ENCODE results near the gene ITFG1.
A peak's percentile ranks its signal among the peaks of the same experiment; 100 is the strongest.

ITFG1 gene

DNA sequence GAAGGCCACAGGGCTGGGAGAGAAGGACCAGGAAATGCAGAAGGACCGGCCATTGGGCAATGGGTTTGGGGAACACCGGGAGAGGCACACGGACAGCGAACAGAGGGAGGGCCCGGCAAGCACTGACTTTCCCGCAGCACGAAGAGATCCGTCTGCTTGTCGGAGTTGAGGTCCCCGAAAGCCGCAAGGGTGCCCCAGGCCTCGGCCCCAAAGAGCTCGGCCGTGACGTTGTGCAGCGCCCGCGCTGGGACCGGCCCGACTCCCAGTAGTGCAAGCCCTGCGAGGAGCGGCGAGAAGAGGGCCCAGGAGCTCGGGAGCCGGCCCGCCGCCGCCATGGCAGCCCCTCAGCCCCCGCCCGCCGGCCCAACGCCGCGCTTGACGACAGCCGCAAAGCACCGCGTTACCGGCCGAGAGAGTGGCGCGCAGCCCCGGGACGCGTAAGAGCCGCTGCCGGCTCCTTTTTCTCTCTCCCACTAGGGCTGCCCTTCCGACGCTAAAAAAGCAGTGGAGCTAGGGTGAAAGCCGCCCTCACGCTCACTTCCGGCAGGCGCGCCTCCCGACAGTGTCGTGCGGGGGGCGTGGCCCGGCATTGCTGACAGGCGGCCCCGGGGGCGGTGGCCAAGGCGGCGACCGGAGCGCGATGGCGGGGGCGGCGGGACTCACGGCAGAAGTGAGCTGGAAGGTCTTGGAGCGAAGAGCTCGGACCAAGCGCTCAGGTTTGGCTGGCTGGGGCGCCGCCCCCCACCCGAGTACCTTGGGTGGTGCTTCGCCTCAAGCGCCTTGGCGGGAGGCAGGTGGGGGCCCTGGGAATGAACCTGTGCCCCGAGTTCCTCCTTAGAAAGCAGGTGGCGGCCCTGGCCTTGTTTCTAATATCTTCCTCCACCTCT is at the start of gene ITFG1, which contains the start of gene PHKB:
TSS of gene ITFG1 (minus strand) at position 353 of the 887 bp plus-strand sequence. CDS start at position 335, 18 bp downstream.
TSS of gene PHKB (plus strand) at position 621 of the 887 bp plus-strand sequence. CDS start at position 641, 20 bp downstream.
- peak; percentile 92 for DNase-seq (ENCODE audit: low spot score)

GRCh38 chr16:47507701-47508100 is 46.8 kb upstream of the ITFG1 start:
- DNase-seq (ENCODE audit: low spot score), result no peak

- no peak for DNase-seq (ENCODE audit: low spot score)
Observed at GRCh38 chr16:47506800-47507199, 45.9 kb upstream of the ITFG1 start.

DNA sequence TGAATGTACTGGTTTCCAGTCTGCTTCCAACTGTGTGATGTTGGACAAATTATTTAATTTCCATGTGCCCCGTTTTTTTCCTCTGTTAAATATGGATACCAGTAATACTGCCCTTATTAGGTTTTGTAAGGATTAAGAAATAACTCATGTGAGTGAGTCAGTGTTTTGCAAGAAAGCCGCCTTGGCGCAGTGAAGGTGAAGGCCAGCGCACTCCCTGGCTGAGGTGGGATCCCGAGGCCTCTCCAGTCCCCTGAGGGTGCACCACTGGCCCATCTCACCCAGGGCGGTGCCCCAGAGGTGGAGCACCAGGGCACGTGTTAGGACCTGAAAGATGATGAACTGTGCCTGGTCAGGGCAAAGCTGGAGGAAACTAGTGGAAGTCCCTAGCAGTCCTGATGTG is 43.7 kb upstream of the ITFG1 start:
- no peak for DNase-seq (ENCODE audit: low spot score)

DNA sequence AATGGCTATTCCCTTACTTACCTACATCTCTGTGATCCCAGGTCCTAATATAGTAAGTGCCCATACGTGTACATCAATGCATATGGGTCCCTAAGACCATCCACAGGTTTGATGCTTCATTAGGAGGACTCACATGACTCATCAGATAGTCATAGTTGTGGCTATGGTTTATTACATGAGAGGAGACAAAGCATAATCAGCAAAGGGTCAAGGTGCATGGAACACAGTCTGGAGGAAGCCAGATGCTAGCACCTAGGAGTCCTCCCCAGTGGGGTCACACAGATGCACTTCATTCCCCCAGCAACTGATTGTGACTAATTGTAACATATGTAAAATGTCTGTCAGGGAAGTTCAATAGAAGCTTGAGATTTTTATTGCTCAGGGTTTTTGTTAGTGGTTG is 43.1 kb upstream of the ITFG1 start:
- DNase-seq (ENCODE audit: low spot score), result no peak

GRCh38 chr16:47499700-47500264 is 38.9 kb upstream of the ITFG1 start:
- no peak for DNase-seq (ENCODE audit: low spot score)

DNA sequence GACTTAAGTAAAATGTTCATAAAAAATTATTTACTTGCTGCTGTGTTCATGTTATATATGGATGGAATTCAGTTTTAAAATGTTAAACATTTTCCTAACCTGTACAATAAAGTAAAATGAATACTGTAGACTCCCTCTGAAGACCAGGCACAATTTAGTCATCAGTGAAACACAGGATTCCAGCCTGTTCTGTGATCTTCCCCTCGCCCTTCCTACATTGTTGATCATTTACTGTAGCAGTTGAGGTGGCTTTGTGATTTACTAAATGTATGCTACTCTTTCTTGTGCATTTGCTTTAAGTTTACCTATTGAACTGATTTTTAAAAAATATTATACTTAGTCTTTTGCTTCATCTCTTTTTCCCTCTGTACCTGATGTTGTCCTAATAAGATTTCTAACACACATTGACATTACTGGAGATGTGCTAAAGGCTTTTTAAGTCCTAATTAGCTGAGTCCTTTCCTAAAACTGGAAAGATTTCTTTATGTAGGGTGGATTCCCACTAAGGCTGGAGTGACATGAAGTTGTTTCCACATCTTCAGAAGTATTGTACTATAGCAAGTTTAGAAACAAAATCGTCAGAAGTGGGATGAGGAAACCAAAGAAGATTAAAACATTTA is 38.3 kb upstream of the ITFG1 start:
- DNase-seq (ENCODE audit: low spot score), result no peak

DNA sequence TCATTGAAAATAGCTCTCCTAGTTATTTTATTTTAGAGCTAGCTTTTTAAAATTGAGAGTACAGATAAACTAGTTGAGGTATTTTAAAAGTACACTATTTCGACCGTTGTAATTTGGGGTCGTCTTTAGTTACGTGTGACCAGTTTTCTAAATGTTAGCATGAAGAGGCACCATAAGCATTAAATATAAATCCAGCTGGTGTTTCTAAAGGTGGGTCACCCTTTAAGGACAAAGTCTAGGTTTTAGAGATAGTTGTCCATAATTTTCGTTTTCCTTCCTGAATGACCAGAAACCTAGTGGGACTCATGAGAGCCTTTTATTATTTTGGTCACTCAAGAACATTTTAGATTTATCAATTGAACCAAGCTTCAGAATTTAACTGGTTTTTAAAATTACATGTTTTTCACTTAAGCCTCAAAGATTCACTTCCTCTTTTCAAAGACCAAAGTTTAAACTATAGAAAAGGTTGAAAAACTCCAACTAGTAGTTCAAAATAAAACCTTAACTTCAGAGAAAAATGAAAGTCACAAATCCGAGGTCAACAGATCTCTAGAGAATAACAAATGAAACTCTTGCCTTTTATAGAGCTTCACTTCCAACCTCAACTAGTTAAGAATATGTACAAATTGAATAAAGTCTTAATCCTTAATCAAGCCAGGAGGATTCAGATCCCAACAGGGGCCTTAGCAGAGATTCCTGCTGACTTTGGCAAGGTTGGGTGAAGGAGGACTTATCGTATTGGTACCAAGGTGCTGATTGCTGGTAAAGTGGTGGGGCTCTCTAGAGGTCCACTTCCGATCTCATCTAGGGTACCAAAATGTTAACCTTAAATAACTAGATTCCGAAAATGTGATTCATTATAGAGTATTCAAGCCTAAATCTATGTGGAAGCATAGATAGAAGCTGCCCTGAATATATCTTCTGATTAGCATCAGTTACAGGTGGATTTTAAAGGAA is 32.8 kb upstream of the ITFG1 start:
- no peak for DNase-seq (ENCODE audit: low spot score)

- peak; percentile 6 for DNase-seq (ENCODE audit: low spot score)
Observed at GRCh38 chr16:47492428-47493377, 31.8 kb upstream of the ITFG1 start.

GRCh38 chr16:47492036-47492427 is 31.2 kb upstream of the ITFG1 start:
- DNase-seq (ENCODE audit: low spot score), result no peak

DNA sequence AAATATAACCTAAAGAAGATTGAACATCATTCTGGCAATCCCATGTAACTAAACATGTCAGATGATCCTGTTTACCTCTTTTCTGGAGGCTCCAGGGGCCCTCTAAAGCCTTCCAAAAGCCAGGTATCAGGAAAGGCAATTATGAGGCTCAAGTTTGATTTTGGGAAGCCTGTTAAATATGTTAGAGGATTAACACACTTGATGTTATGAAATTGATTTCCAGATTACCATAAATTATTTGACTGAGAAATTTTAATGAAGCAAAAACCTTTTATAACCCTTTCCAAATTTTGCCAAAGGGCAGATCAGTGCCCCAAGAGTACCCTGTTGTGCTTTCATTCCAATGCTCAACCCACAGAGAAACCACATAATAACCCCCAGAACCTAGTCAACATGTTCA is 29.6 kb upstream of the ITFG1 start:
- DNase-seq (ENCODE audit: low spot score), result no peak

- DNase-seq (ENCODE audit: low spot score), result no peak
Observed at GRCh38 chr16:47488051-47488450, 27.2 kb upstream of the ITFG1 start.

GRCh38 chr16:47486856-47487255 is 26.0 kb upstream of the ITFG1 start:
- DNase-seq (ENCODE audit: low spot score), result no peak

DNA sequence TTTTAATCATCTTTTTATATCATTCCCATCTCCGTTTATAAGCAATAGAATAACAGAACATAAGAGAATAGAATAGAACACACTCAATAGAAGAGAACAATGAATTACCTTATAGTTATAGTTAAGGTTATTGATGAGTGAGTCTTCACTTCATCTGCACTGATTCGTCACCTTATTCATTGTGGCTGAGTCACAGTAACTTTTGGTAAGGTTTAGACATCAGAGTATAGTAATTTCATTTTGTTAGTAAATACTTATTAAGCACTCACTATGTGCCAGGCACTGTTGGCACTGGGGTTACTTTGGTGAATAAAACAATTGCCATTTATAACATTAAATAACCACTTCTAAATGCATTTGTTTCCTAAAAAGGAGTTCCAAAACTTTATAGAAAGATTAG is 22.8 kb upstream of the ITFG1 start:
- no peak for DNase-seq (ENCODE audit: low spot score)

DNA sequence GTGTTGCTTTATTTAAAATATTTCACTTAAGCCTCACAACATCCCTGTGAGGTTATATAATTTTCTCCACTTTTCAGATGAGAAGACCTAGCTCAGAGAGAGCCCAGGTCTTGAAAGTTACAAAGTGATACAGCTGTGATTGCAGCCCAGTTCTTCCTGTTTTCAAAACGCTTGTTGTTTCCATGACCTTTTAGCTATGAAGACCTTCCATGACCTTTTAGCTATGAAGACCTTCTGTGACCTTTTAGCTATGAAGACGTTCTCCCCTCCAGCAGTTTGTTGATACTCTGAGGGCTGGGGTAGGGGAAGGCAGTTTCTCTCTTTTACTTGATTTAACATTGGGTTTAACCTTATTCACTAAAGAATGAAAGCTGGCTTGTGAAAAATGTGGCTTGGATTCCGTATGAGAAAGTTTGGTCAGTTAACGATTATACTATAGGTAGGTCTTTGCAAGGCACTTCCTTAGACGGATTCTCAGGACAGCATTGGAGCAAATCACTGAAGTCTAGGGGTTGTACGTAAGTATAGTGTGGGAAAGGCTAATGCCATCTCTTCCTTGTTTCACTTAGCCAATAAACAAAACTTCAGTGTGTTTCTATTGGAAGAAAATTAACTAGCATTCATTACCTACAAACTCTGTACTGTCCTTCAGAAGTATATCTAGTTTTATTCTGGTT is 21.0 kb upstream of the ITFG1 start:
- no peak for DNase-seq (ENCODE audit: low spot score)

DNA sequence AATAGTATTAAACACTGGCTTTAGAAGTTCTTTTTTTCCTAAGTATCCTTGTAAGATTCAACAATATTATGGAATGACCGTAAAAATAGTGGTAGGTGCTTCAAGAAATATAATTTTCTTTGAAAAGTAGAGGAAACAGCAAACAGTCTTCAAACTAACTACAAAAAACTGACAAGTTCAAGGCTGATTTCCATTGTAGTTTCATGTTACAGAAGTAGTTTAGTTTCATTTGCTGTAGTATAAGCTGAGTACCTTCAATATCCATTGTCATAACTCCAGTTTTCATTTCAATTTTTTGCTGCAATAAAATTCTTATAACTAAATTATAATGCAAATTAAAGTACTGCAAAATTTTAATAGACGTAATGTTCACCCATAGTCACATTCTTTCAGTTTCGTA is 19.5 kb upstream of the ITFG1 start:
- no peak for DNase-seq (ENCODE audit: low spot score)

GRCh38 chr16:47477679-47478078 is 16.8 kb upstream of the ITFG1 start:
- no peak for DNase-seq (ENCODE audit: low spot score)

GRCh38 chr16:47476654-47477345 is 15.9 kb upstream of the ITFG1 start:
- DNase-seq (ENCODE audit: low spot score), result no peak

GRCh38 chr16:47475786-47476185 is 14.9 kb upstream of the ITFG1 start:
- DNase-seq (ENCODE audit: low spot score), result no peak

DNA sequence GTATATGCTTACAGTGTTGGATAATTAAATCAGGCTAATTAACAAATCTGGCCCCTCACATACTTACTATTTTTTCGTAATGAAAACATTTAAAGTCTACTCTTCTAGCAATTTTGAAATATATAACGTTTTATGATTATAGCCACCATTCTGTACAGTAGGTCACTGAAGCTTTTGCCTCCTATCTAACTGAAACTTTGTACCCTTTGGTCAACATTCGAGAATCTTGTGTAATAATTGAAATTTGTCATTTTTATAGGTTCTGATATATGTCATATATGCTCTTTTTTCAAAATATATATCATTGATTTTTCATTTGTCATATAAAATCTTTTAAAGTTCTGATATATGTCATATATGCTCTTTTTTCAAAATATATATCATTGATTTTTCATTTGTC is 12.9 kb upstream of the ITFG1 start:
- DNase-seq (ENCODE audit: low spot score), result no peak
